Measurements from ENCODE around the gene S100A2.
"Not testable (repeated sequence)": the region's sequence is repeated elsewhere in the genome, so short reads cannot be mapped to it uniquely, and the experiment has no call there.

S100A2 gene

GRCh38 chr1:153598309-153599172, 32.9 kb upstream of the S100A2 start:
- TF ChIP-seq, protein P1, sequence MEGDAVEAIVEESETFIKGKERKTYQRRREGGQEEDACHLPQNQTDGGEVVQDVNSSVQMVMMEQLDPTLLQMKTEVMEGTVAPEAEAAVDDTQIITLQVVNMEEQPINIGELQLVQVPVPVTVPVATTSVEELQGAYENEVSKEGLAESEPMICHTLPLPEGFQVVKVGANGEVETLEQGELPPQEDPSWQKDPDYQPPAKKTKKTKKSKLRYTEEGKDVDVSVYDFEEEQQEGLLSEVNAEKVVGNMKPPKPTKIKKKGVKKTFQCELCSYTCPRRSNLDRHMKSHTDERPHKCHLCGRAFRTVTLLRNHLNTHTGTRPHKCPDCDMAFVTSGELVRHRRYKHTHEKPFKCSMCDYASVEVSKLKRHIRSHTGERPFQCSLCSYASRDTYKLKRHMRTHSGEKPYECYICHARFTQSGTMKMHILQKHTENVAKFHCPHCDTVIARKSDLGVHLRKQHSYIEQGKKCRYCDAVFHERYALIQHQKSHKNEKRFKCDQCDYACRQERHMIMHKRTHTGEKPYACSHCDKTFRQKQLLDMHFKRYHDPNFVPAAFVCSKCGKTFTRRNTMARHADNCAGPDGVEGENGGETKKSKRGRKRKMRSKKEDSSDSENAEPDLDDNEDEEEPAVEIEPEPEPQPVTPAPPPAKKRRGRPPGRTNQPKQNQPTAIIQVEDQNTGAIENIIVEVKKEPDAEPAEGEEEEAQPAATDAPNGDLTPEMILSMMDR (IDR thresholded peaks at IDR 0.05; ENCODE audit: poor library complexity, severe bottlenecking), result no peak
- Histone ChIP-seq H3K27ac (ENCODE audit: poor library complexity, severe bottlenecking) (no peak overlapping the region), H3K4me1 (ENCODE audit: insufficient read depth, poor library complexity, severe bottlenecking) (no peaks in the 10 kb centered on the region), H3K9me3 (ENCODE audit: severe bottlenecking) (no peaks in the 10 kb centered on the region), H3K4me3 (ENCODE audit: severe bottlenecking) (no peak overlapping the region), H3K27me3 (ENCODE audit: insufficient read depth, poor library complexity, severe bottlenecking) (no peaks in the 10 kb centered on the region), H3K36me3 (ENCODE audit: low read depth) (peaks cover 24% of the 10 kb centered on the region)
- DNase-seq (ENCODE audit: low spot score) (no peak), ATAC-seq (ENCODE audit: low read depth) (peak; percentile 50)

DNA sequence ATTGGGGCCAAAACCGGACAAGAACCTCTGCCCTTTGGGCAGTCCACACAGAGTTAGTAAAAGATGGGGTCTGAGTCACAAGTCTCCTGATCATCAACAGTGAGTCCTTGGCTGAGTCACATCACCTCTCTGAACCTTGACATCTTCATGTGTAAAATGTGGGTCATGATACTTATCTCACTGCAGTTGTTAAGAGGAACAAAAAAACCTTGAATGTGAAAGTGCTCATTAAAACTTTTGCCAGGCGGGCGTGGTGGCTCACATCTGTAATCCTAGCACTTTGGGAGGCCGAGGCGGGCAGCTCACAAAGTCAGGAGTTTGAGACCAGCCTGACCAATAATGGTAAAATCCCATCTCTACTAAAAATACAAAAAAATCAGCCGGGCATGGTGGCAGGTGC, 31.6 kb upstream of the S100A2 start:
- H3K27ac ChIP-seq (ENCODE audit: poor library complexity, severe bottlenecking), result no peak overlapping the region
- ATAC-seq (ENCODE audit: low read depth) (peak; percentile 57), DNase-seq (ENCODE audit: low spot score) (no peak)

GRCh38 chr1:153592748-153593147, 27.1 kb upstream of the S100A2 start:
- TF ChIP-seq, protein P1 (IDR thresholded peaks at IDR 0.05; ENCODE audit: poor library complexity, severe bottlenecking), result no peak
- DNase-seq (ENCODE audit: low spot score) (no peak), ATAC-seq (ENCODE audit: low read depth) (no peak)
- Histone ChIP-seq H3K36me3 (ENCODE audit: low read depth) (no peaks in the 10 kb centered on the region), H3K27me3 (ENCODE audit: insufficient read depth, poor library complexity, severe bottlenecking) (no peaks in the 10 kb centered on the region), H3K4me3 (ENCODE audit: severe bottlenecking) (no peak overlapping the region), H3K9me3 (ENCODE audit: severe bottlenecking) (no peaks in the 10 kb centered on the region), H3K4me1 (ENCODE audit: insufficient read depth, poor library complexity, severe bottlenecking) (no peaks in the 10 kb centered on the region), H3K27ac (ENCODE audit: poor library complexity, severe bottlenecking) (no peak overlapping the region)

More for the DNA sequence above, 31.6 kb upstream of the S100A2 start:
- no peak overlapping the region for H3K4me3 ChIP-seq (ENCODE audit: severe bottlenecking)
- H3K36me3 ChIP-seq (ENCODE audit: low read depth), result peaks cover 15% of the 10 kb centered on the region
- TF ChIP-seq, protein P1 (IDR thresholded peaks at IDR 0.05; ENCODE audit: poor library complexity, severe bottlenecking), result no peak
- no peaks in the 10 kb centered on the region for H3K9me3 ChIP-seq (ENCODE audit: severe bottlenecking)
- no peaks in the 10 kb centered on the region for H3K4me1 ChIP-seq (ENCODE audit: insufficient read depth, poor library complexity, severe bottlenecking)
- H3K27me3 ChIP-seq (ENCODE audit: insufficient read depth, poor library complexity, severe bottlenecking), result no peaks in the 10 kb centered on the region

DNA sequence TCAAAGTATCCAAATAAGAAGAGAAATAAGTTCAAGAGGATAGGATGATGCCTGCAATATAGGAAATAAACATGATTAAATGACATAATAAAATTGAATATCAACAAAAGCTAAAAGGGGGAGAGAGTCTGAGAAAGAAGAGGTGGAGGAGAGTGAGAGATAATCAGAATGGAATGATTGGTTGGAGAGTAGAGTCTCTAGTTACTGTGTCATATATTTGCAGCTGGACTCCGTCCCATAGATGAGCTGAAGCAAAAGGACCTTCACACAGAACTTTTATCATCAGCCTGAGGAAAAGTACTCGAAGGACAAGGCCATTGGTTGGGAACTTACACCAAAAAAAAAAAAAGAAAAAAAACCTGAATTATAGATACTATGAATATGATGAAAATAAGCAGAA, 22.8 kb upstream of the S100A2 start:
- no peaks in the 10 kb centered on the region for H3K36me3 ChIP-seq (ENCODE audit: low read depth)
- no peak overlapping the region for H3K27ac ChIP-seq (ENCODE audit: poor library complexity, severe bottlenecking)
- ATAC-seq (ENCODE audit: low read depth) (no peak), DNase-seq (ENCODE audit: low spot score) (no peak)
- H3K9me3 ChIP-seq (ENCODE audit: severe bottlenecking), result no peaks in the 10 kb centered on the region
- peaks cover 3% of the 10 kb centered on the region for H3K4me1 ChIP-seq (ENCODE audit: insufficient read depth, poor library complexity, severe bottlenecking)
- TF ChIP-seq, protein P1 (IDR thresholded peaks at IDR 0.05; ENCODE audit: poor library complexity, severe bottlenecking), result no peak
- no peaks in the 10 kb centered on the region for H3K27me3 ChIP-seq (ENCODE audit: insufficient read depth, poor library complexity, severe bottlenecking)
- H3K4me3 ChIP-seq (ENCODE audit: severe bottlenecking), result no peak overlapping the region

GRCh38 chr1:153588033-153588432, 22.4 kb upstream of the S100A2 start:
- ATAC-seq (ENCODE audit: low read depth); H3K4me3 ChIP-seq (ENCODE audit: severe bottlenecking); H3K36me3 ChIP-seq (ENCODE audit: low read depth); H3K27me3 ChIP-seq (ENCODE audit: insufficient read depth, poor library complexity, severe bottlenecking); H3K4me1 ChIP-seq (ENCODE audit: insufficient read depth, poor library complexity, severe bottlenecking); DNase-seq (ENCODE audit: low spot score); H3K27ac ChIP-seq (ENCODE audit: poor library complexity, severe bottlenecking); H3K9me3 ChIP-seq (ENCODE audit: severe bottlenecking): not testable (repeated sequence)

Data from RWPE2 (cell line).